Fibroblast of lung (primary cell): Measurements from ENCODE around the gene PCDHGA7. TPM values are rescaled to one million over a fixed set of nuclear protein-coding genes. Genes with fewer than 3 reads are reported as not detected.

Experiments used
- DNase-seq, 2 donors: peaks; one replicate each; pipeline versions ENCODE4 v3.0.0 to v3.0.0-alpha.2; 2010; ENCODE audit warnings: low read depth in 2 of 2
- H2AFZ ChIP-seq: 2 replicates; pipeline ENCODE4 v1.5.1; 2012; ENCODE audit warnings: low read length, control low read depth, inconsistent platforms
- H3K27ac ChIP-seq: 2 replicates; pipeline ENCODE4 v1.5.1; 2011; ENCODE audit warnings: low read length, control low read depth; ENCODE audit not compliant: insufficient read depth
- H3K27me3 ChIP-seq: 2 replicates; pipeline ENCODE4 v1.5.1; 2011; ENCODE audit warnings: mild to moderate bottlenecking, low read length; ENCODE audit not compliant: control insufficient read depth, insufficient read depth
- H3K36me3 ChIP-seq: 2 replicates; pipeline ENCODE4 v1.5.1; 2011; ENCODE audit warnings: low read length; ENCODE audit not compliant: control insufficient read depth, insufficient read depth
- H3K4me1 ChIP-seq: 2 replicates; pipeline ENCODE4 v1.5.1; 2011; ENCODE audit warnings: low read length; ENCODE audit not compliant: control insufficient read depth, insufficient read depth; ENCODE audit errors: extremely low read depth
- H3K4me2 ChIP-seq: 2 replicates; pipeline ENCODE4 v1.5.1; 2011; ENCODE audit warnings: low read length, control low read depth; ENCODE audit not compliant: insufficient read depth; ENCODE audit errors: extremely low read depth
- H3K4me3 ChIP-seq, 4 experiments: fragments of 200-600 bp in 1 of 4; sonication (generic) in 1 of 4; replicated peaks in 1 of 4; 2 replicates each; pipeline ENCODE4 v1.5.1; 2011 to 2016; ENCODE audit warnings: low read length in 4 of 4, low read depth in 3 of 4, mild to moderate bottlenecking in 3 of 4, control low read depth in 2 of 4, inconsistent platforms in 1 of 4, mixed read lengths in 1 of 4; ENCODE audit not compliant: insufficient read depth in 1 of 4; ENCODE audit errors: control extremely low read depth in 1 of 4
- H3K79me2 ChIP-seq: 2 replicates; pipeline ENCODE4 v1.5.1; 2012; ENCODE audit warnings: mild to moderate bottlenecking, low read length, inconsistent platforms; ENCODE audit not compliant: control insufficient read depth, insufficient read depth
- H3K9ac ChIP-seq: 2 replicates; pipeline ENCODE4 v1.5.1; 2011; ENCODE audit warnings: mild to moderate bottlenecking, low read length, control low read depth; ENCODE audit not compliant: insufficient read depth
- H3K9me3 ChIP-seq: 2 replicates; pipeline ENCODE4 v1.5.1; 2012; ENCODE audit warnings: low read depth, low read length; ENCODE audit not compliant: control insufficient read depth, insufficient read depth
- H4K20me1 ChIP-seq: 2 replicates; pipeline ENCODE4 v1.5.1; 2011; ENCODE audit warnings: low read length; ENCODE audit not compliant: control insufficient read depth, insufficient read depth; ENCODE audit errors: extremely low read depth
- EZH2 ChIP-seq: IDR thresholded peaks from 2 replicates; pipeline ENCODE4 v1.5.1; 2012; ENCODE audit warnings: low read length, control low read depth, mild to moderate bottlenecking; ENCODE audit errors: missing control alignments
- polyA plus RNA-seq, 2 donors: library from polyadenylated mRNA; depleted of rRNA in 1 of 2; stranded (reverse) in 1 of 2; unstranded in 1 of 2; fragments of >200 nt; gene quantifications; 2 replicates each; pipeline ENCODE4 v1.2.1, GENCODE V29; 2011 to 2012; ENCODE audit warnings: missing spikeins in 1 of 2
- total RNA-seq: library from RNA; depleted of rRNA; stranded (reverse); fragments of >200 nt; gene quantifications from 2 replicates; pipeline ENCODE4 v1.2.1, GENCODE V29; 2014
- TF ChIP-seq, protein P1 (sequence below), 2 donors: IDR thresholded peaks in 1 of 2; conservative IDR thresholded peaks in 1 of 2; 1 replicate in 1 of 2; 2 replicates in 1 of 2; pipeline ENCODE4 v1.5.1; 2011 to 2012; ENCODE audit warnings: low read length in 2 of 2, control low read depth in 1 of 2, inconsistent platforms in 1 of 2, low read depth in 1 of 2, mild to moderate bottlenecking in 1 of 2

PCDHGA7 gene
- total and polyA plus RNA-seq, 2 donors (not counting 1 experiment from before 2014, with no cell fraction given): 2.7 to 6.8 TPM

DNA sequence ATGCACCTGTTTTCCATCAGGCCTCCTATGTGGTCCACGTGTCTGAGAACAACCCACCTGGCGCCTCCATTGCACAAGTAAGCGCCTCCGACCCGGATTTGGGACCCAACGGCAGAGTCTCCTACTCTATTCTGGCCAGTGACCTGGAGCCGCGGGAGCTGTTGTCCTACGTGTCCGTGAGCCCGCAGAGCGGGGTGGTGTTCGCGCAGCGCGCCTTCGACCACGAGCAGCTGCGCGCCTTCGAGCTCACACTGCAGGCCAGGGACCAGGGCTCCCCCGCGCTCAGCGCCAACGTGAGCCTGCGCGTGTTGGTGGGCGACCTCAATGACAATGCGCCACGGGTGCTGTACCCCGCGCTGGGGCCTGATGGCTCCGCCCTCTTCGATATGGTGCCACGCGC is 31.0 kb upstream of the PCDHGA7 start:
- H3K27ac ChIP-seq: no peak overlapping the region
- H2AFZ ChIP-seq: no peak overlapping the region
- no peaks in the 10 kb centered on the region for H3K4me1 ChIP-seq
- no peaks in the 10 kb centered on the region for H3K79me2 ChIP-seq
- no peak for TF ChIP-seq EZH2
- TF ChIP-seq, protein P1, sequence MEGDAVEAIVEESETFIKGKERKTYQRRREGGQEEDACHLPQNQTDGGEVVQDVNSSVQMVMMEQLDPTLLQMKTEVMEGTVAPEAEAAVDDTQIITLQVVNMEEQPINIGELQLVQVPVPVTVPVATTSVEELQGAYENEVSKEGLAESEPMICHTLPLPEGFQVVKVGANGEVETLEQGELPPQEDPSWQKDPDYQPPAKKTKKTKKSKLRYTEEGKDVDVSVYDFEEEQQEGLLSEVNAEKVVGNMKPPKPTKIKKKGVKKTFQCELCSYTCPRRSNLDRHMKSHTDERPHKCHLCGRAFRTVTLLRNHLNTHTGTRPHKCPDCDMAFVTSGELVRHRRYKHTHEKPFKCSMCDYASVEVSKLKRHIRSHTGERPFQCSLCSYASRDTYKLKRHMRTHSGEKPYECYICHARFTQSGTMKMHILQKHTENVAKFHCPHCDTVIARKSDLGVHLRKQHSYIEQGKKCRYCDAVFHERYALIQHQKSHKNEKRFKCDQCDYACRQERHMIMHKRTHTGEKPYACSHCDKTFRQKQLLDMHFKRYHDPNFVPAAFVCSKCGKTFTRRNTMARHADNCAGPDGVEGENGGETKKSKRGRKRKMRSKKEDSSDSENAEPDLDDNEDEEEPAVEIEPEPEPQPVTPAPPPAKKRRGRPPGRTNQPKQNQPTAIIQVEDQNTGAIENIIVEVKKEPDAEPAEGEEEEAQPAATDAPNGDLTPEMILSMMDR (conservative IDR thresholded peaks at IDR 0.05 in 1 of 2, IDR thresholded peaks at IDR 0.05 in 1 of 2; ENCODE audit: low read depth in 1 of 2, low read length in 2 of 2): no peak
- no peaks in the 10 kb centered on the region for H4K20me1 ChIP-seq
- no peaks in the 10 kb centered on the region for H3K9me3 ChIP-seq
- H3K4me3 ChIP-seq: no peak overlapping the region
- peaks cover 10% of the 10 kb centered on the region for H3K27me3 ChIP-seq
- H3K36me3 ChIP-seq: no peaks in the 10 kb centered on the region
- H3K9ac ChIP-seq: no peak overlapping the region
- H3K4me2 ChIP-seq: no peak overlapping the region
- no peak for DNase-seq

DNA sequence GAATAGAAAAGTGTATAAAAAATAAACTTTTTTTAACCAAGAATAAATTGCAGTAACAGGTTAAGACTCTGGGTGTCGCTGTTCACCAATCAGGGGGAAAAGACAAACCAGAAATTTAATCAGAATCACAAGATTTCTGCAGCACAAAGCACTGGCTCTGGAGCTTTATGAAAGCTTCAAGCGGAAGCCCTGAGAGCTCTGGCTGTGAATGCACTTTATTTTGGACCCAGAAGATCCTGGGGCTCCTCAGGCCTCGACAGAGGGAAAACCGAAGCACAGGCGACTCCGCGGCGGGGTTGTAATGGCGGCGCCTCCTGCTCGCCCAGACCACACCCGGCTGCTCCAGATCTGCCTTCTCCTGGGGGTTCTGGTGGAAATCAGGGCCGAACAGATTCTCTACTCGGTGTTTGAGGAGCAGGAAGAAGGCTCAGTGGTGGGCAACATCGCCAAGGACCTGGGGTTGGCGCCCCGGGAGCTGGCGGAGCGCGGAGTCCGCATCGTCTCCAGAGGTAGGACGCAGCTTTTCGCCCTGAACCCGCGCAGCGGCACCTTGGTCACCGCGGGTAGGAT is 27.6 kb upstream of the PCDHGA7 start, which contains the start of gene PCDHGA4:
TSS of gene PCDHGA4 (plus strand) at position 122 of the 570 bp plus-strand sequence. CDS start at position 209, 87 bp downstream.
- TF ChIP-seq, protein P1 (conservative IDR thresholded peaks at IDR 0.05 in 1 of 2, IDR thresholded peaks at IDR 0.05 in 1 of 2; ENCODE audit: low read depth in 1 of 2, low read length in 2 of 2): peak; percentile 36 to 50
- TF ChIP-seq EZH2: no peak
- Histone ChIP-seq H3K4me1 (no peaks in the 10 kb centered on the region), H3K9ac (no peak within 1 kb of the TSS), H2AFZ (no peak within 1 kb of the TSS), H3K36me3 (no peaks in the 10 kb centered on the region), H3K4me2 (peak within 1 kb of the TSS; percentile 25), H3K27ac (no peak within 1 kb of the TSS), H3K79me2 (no peaks in the 10 kb centered on the region), H4K20me1 (no peaks in the 10 kb centered on the region), H3K27me3 (peaks cover 10% of the 10 kb centered on the region), H3K4me3 (peak within 1 kb of the TSS; percentile 23 to 51 (median 42)), H3K9me3 (no peaks in the 10 kb centered on the region)
- DNase-seq: peak in 1 of 2 donors; percentile 37

GRCh38 chr5:141355641-141356040 is 26.9 kb upstream of the PCDHGA7 start:
- H3K9me3 ChIP-seq: no peaks in the 10 kb centered on the region
- H4K20me1 ChIP-seq: no peaks in the 10 kb centered on the region
- H3K36me3 ChIP-seq: no peaks in the 10 kb centered on the region
- peaks cover 13% of the 10 kb centered on the region for H3K27me3 ChIP-seq
- no peak overlapping the region for H2AFZ ChIP-seq
- no peak overlapping the region for H3K27ac ChIP-seq
- TF ChIP-seq, protein P1 (conservative IDR thresholded peaks at IDR 0.05 in 1 of 2, IDR thresholded peaks at IDR 0.05 in 1 of 2; ENCODE audit: low read depth in 1 of 2, low read length in 2 of 2): no peak
- TF ChIP-seq EZH2: no peak
- H3K4me1 ChIP-seq: no peaks in the 10 kb centered on the region
- H3K4me3 ChIP-seq: peak overlapping the region in 2 of 4 experiments; percentile 49 to 51
- H3K79me2 ChIP-seq: no peaks in the 10 kb centered on the region
- DNase-seq: no peak
- no peak overlapping the region for H3K4me2 ChIP-seq
- H3K9ac ChIP-seq: no peak overlapping the region
